GM19452 (cell line): ENCODE measurements around the gene CLASP1.

ENCODE experiments used
- ATAC-seq: cut with Tn5 transposase; IDR thresholded peaks from one replicate; pipeline ENCODE4 v1.9.1; 2021; ENCODE audit not compliant: unreplicated experiment

CLASP1 gene

GRCh38 chr2:121293450-121294325, 355.6 kb downstream of the CLASP1 start:
- no peak for ATAC-seq

GRCh38 chr2:121291251-121291580, 358.0 kb downstream of the CLASP1 start:
- ATAC-seq = no peak

DNA sequence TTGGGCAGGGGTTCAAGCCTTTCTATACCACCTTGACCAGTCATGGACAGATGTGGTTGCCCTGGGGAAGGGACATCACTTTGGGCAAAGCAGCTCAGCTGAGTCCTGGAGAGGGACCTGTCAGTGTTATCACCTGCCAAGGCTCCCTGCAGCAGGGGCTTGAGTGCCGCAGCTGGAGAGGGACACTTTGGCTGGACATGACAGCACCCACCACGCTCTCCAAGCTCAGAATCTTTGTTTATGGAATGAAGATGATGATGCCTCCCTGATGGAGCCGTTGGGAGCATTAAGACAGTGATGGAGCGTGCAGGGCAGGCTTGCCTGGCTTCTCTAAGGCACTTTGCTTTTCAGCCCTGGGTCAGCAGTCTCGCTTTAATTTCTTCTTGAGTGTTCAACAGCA, 360.0 kb downstream of the CLASP1 start:
- no peak for ATAC-seq

DNA sequence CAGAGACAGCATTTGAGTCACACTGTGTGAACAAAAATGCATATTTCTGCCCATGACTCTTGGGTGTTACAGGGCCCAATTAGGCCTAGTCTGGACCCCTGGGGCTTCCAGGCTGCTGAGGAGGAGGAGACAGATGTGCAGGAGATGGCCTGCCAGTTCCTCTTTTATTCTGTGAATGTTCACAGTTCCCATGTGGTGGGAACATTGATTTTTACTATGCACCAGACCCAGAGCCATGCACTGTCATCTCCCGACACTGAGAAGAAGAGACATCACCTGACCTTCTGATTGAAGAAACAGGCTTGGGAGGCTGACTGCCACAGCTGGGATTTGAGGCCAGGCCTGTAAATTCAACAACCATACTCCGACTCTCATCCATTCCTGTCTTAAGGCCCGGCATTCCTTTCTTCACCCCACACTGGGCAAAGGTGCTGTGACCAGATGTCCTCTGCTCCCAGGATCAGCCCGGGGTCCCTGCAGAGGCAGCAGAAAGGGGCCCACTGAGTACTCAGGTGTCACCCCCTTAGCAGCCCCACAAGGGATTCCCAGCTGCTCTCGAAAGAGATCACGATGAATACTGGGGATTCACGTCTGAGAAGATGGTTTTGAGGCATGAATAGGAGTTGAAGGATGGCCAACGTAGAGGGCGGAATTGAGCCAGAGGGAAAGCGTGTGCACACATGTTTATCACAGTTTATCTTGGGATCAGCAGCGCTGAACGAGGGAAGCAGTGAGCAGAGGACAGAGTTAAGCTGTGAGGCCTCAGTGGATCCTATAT, 360.6 kb downstream of the CLASP1 start:
- ATAC-seq = no peak

GRCh38 chr2:121287956-121288355, 361.3 kb downstream of the CLASP1 start:
- ATAC-seq = no peak
